Uterus (tissue), 4 donors: Measurements from ENCODE around the gene SYTL5. TPM values are rescaled to one million over a fixed set of nuclear protein-coding genes. Genes with fewer than 3 reads are reported as not detected.

Experiments used
- DNase-seq, 2 donors: peaks; one replicate each; pipeline ENCODE4 v3.0.0-alpha.2; 2019 to 2020
- H3K27ac ChIP-seq, 2 donors: fragments of 200-600 bp; sonication (generic); 1 replicate in 1 of 2; 2 replicates in 1 of 2; pipeline ENCODE4 v1.5.1; 2016 to 2018
- H3K27me3 ChIP-seq, 2 donors: fragments of 200-600 bp; sonication (generic); one replicate each; pipeline ENCODE4 v1.5.1; 2018 to 2019; ENCODE audit warnings: control low read depth in 1 of 2
- H3K36me3 ChIP-seq, 2 donors: fragments of 200-600 bp; sonication (generic); one replicate each; pipeline ENCODE4 v1.5.1; 2019; ENCODE audit warnings: control low read depth in 1 of 2
- H3K4me1 ChIP-seq, 2 donors: fragments of 200-600 bp; sonication (generic); one replicate each; pipeline ENCODE4 v1.5.1; 2018 to 2019; ENCODE audit warnings: control low read depth in 1 of 2
- H3K4me3 ChIP-seq, 2 donors: fragments of 200-600 bp; sonication (generic); 1 replicate in 1 of 2; 2 replicates in 1 of 2; pipeline ENCODE4 v1.5.1; 2018 to 2019; ENCODE audit warnings: mild to moderate bottlenecking in 1 of 2
- H3K9me3 ChIP-seq, 2 donors: fragments of 200-600 bp; sonication (generic); one replicate each; pipeline ENCODE4 v1.5.1; 2019; ENCODE audit warnings: control low read depth in 1 of 2
- POLR2A ChIP-seq, 2 donors: fragments of 450-650 bp; IDR thresholded peaks; one replicate each; pipeline ENCODE4 v1.6.1; 2016; ENCODE audit warnings: antibody characterized with exemption in 2 of 2, mild to moderate bottlenecking in 1 of 2, moderate library complexity in 1 of 2
- intact Hi-C: fragments of 100-400 bp; cut with DNase I; formaldehyde crosslinking; loops from one replicate; pipeline ENCODE4 v1.15.1; 2023; ENCODE audit warnings: low total_unique reads
- total RNA-seq, 4 donors: library from RNA; depleted of rRNA in 3 of 4; stranded (reverse); fragments of >200 nt in 3 of 4; gene quantifications; one replicate each; pipeline versions ENCODE4 v1.1.0 to v1.2.4, GENCODE V29; 2014 to 2023
- TF ChIP-seq, protein P1 (sequence below), 4 experiments: fragments of 200-600 bp in 2 of 4; fragments of 450-650 bp in 2 of 4; sonication (generic) in 2 of 4; IDR thresholded peaks; one replicate each; pipeline ENCODE4 v1.5.1; 2016 to 2019; ENCODE audit warnings: antibody characterized with exemption in 4 of 4, mild to moderate bottlenecking in 2 of 4, moderate library complexity in 1 of 4
- donor health status: DM: yes; HTN: yes; CAD: no.

Gene SYTL5
- total RNA-seq, 4 donors from 2014 or later = under 0.01 to 3.1 (median 1.6) TPM

DNA sequence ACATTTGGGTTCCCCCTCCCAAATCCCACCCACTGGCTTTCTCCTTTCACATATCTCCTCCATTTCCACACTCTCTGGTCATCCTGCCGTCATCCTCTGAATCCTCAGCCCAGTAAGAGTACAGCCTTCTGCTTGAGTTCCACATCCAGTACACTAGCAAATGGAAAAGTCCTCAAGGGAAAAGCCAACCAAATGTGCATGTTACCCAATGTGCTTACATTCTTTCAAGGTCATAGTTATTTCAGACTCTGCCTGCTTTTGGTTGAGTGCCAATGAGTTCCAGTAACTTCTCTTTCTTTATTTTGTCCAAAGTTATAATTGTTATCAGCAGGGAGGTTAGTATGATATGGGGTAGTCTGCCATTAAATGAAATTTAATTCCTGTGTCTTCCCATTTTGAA, 136.3 kb downstream of the SYTL5 start:
- Histone ChIP-seq H3K36me3 (no peaks in the 10 kb centered on the region), H3K27me3 (no peaks in the 10 kb centered on the region), H3K4me1 (no peaks in the 10 kb centered on the region), H3K4me3 (no peak overlapping the region), H3K9me3 (no peaks in the 10 kb centered on the region), H3K27ac (no peak overlapping the region)
- DNase-seq = peak in 1 of 2 donors; percentile 19
- TF ChIP-seq, protein P1, sequence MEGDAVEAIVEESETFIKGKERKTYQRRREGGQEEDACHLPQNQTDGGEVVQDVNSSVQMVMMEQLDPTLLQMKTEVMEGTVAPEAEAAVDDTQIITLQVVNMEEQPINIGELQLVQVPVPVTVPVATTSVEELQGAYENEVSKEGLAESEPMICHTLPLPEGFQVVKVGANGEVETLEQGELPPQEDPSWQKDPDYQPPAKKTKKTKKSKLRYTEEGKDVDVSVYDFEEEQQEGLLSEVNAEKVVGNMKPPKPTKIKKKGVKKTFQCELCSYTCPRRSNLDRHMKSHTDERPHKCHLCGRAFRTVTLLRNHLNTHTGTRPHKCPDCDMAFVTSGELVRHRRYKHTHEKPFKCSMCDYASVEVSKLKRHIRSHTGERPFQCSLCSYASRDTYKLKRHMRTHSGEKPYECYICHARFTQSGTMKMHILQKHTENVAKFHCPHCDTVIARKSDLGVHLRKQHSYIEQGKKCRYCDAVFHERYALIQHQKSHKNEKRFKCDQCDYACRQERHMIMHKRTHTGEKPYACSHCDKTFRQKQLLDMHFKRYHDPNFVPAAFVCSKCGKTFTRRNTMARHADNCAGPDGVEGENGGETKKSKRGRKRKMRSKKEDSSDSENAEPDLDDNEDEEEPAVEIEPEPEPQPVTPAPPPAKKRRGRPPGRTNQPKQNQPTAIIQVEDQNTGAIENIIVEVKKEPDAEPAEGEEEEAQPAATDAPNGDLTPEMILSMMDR (IDR thresholded peaks at IDR 0.05) = no peak
- no peak for TF ChIP-seq POLR2A (IDR thresholded peaks at IDR 0.05)
- intact Hi-C loops = no loop called here

DNA sequence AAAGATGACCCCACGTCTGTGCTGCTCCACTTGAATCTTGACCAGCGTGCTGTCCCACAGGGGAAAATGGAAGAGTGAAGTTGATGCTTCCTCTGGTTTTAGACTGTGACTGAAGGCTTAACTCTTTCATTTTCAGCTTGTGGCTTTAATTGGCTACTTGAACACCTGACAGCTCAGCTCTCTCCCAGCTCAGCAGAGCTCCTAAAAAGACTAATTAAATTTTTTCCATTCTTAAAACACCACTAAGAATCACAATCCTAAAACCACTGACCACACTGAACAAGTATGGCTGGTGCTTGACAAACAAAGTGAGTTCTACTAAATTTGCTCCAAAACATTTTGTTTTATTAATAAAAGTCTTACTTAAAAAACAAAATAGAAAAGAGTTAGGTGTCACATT, 142.7 kb downstream of the SYTL5 start:
- intact Hi-C loops = no loop called here
- H3K4me1 ChIP-seq = no peaks in the 10 kb centered on the region
- TF ChIP-seq, protein P1 (IDR thresholded peaks at IDR 0.05) = no peak
- TF ChIP-seq POLR2A (IDR thresholded peaks at IDR 0.05) = no peak
- no peak for DNase-seq
- H3K9me3 ChIP-seq = no peaks in the 10 kb centered on the region
- no peaks in the 10 kb centered on the region for H3K27me3 ChIP-seq
- H3K27ac ChIP-seq = no peak overlapping the region
- no peak overlapping the region for H3K4me3 ChIP-seq
- H3K36me3 ChIP-seq = no peaks in the 10 kb centered on the region

- no peaks in the 10 kb centered on the region for H3K36me3 ChIP-seq
- H3K4me3 ChIP-seq = no peak overlapping the region
- no peaks in the 10 kb centered on the region for H3K27me3 ChIP-seq
- DNase-seq = no peak
- no peaks in the 10 kb centered on the region for H3K9me3 ChIP-seq
- intact Hi-C loops = no loop called here
- no peak overlapping the region for H3K27ac ChIP-seq
- no peaks in the 10 kb centered on the region for H3K4me1 ChIP-seq
- TF ChIP-seq, protein P1 (IDR thresholded peaks at IDR 0.05) = no peak
- TF ChIP-seq POLR2A (IDR thresholded peaks at IDR 0.05) = no peak
Observed at GRCh38 chrX:38150993-38151392, 144.6 kb downstream of the SYTL5 start.

GRCh38 chrX:38151441-38151840, 145.1 kb downstream of the SYTL5 start:
- H3K4me3 ChIP-seq = no peak overlapping the region
- intact Hi-C loops = no loop called here
- no peaks in the 10 kb centered on the region for H3K36me3 ChIP-seq
- TF ChIP-seq, protein P1 (IDR thresholded peaks at IDR 0.05) = no peak
- TF ChIP-seq POLR2A (IDR thresholded peaks at IDR 0.05) = no peak
- no peaks in the 10 kb centered on the region for H3K4me1 ChIP-seq
- H3K27ac ChIP-seq = no peak overlapping the region
- no peaks in the 10 kb centered on the region for H3K9me3 ChIP-seq
- no peak for DNase-seq
- H3K27me3 ChIP-seq = no peaks in the 10 kb centered on the region

- H3K27me3 ChIP-seq = no peaks in the 10 kb centered on the region
- H3K36me3 ChIP-seq = no peaks in the 10 kb centered on the region
- TF ChIP-seq POLR2A (IDR thresholded peaks at IDR 0.05) = no peak
- TF ChIP-seq, protein P1 (IDR thresholded peaks at IDR 0.05) = no peak
- intact Hi-C loops = no loop called here
- DNase-seq = no peak
- H3K4me1 ChIP-seq = no peaks in the 10 kb centered on the region
- H3K4me3 ChIP-seq = no peak overlapping the region
- H3K27ac ChIP-seq = no peak overlapping the region
- H3K9me3 ChIP-seq = no peaks in the 10 kb centered on the region
Observed at GRCh38 chrX:38154340-38154739, 148.0 kb downstream of the SYTL5 start.
